HG02943 (cell line): ENCODE data around the gene PLXNA1.

Source experiments
- ATAC-seq: cut with Tn5 transposase; IDR thresholded peaks from one replicate; pipeline ENCODE4 v1.9.1; 2021; ENCODE audit warnings: mild to moderate bottlenecking, low read depth, moderate library complexity; ENCODE audit not compliant: unreplicated experiment

The PLXNA1 gene

GRCh38 chr3:127015282-127016042, 32.5 kb downstream of the PLXNA1 start:
- no peak for ATAC-seq

GRCh38 chr3:127016043-127016343, 33.1 kb downstream of the PLXNA1 start:
- no peak for ATAC-seq

DNA sequence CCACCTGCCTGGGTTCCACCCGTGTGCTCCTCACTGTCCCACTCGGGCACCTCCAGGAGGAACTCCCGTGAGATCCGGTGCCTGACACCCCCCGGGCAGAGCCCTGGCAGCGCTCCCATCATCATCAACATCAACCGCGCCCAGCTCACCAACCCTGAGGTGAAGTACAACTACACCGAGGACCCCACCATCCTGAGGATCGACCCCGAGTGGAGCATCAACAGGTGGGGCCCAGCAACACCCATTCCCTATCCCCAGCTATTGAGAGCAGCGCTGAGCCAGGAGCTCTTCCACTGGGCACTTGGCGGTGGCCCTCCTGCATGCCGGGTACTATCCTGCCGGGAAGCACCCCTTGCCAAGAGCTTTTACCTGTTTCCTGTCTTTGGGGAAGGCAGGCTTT, 33.5 kb downstream of the PLXNA1 start:
- no peak for ATAC-seq

- no peak for ATAC-seq
Observed at GRCh38 chr3:127017229-127017628, 34.3 kb downstream of the PLXNA1 start.

DNA sequence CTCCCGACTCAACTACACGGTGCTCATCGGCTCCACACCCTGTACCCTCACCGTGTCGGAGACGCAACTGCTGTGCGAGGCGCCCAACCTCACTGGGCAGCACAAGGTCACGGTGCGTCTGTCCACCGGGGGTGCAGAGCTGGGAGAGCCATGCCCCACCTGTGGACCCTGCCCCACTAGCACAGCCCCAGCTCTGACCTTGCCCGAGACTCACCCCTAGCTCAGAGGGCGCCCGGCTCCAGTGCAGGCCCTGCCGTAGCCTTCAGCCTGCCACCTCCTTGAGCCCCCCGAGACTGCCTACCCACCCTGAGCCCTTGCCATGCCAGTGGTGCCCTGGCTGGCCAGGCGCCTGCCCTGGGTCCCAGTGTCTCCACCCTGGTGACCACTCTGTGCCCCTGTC, 34.9 kb downstream of the PLXNA1 start:
- no peak for ATAC-seq

DNA sequence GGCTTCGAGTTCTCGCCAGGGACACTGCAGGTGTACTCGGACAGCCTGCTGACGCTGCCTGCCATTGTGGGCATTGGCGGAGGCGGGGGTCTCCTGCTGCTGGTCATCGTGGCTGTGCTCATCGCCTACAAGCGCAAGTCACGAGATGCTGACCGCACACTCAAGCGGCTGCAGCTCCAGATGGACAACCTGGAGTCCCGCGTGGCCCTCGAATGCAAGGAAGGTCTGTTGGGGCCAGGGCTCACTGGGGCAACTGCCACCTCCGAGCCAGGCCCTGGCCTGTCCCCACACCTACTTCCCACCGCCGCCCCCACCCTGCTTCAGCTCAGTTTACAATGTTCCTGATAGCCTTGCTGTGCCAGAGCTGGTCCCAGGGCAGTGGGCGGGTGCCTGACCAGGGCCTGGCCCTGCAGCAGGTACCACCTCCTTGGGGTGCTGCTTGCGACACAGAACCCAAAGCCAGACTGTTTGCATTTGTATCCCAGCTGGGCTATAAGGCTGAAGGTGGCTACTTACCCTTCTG, 35.5 kb downstream of the PLXNA1 start:
- no peak for ATAC-seq

- ATAC-seq, result no peak
Observed at GRCh38 chr3:127019449-127019848, 36.5 kb downstream of the PLXNA1 start.

GRCh38 chr3:127020543-127020942, 37.6 kb downstream of the PLXNA1 start:
- ATAC-seq, result no peak

GRCh38 chr3:127022849-127023248, 39.9 kb downstream of the PLXNA1 start:
- no peak for ATAC-seq

GRCh38 chr3:127025456-127025855, 42.5 kb downstream of the PLXNA1 start:
- ATAC-seq, result no peak

DNA sequence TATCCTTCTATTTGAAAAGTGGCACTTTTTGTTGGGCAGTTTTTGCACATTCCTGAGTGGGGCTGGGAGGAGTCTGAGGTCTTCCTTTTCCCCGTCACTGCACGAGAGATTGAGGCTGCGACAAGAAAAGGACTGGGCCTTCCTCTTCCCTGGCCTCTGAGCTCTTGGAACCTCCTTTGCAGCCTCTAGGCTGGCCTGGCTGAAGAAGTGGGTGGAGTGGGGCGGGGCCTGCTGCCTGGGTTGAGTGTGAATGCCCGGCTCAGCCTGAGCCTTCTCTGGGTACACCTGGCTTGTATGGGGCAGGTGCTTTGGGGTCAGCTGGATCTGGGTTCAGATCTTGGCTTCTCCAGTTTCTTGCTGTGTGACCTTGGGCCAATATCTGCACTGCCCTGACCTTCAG, 43.1 kb downstream of the PLXNA1 start:
- no peak for ATAC-seq

DNA sequence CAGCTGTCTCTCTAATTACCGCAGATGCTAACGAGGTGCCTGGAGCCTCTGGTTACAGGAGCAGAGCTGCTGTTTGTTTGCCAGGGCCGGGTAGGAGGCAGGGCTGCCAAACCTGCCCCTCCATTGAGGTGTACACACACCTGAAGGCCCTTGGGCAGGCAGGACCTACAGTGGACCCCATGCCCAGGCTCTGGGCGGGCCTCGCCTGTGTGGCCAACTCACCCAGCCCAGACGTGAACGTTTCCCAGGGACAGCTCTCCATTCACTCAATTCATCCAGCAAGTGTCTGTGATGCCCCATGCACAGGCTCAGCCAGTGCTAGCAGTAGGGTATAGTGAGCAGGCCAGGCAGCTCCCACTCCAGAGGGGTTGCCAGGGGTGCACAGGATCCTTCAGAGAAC, 43.7 kb downstream of the PLXNA1 start:
- no peak for ATAC-seq

DNA sequence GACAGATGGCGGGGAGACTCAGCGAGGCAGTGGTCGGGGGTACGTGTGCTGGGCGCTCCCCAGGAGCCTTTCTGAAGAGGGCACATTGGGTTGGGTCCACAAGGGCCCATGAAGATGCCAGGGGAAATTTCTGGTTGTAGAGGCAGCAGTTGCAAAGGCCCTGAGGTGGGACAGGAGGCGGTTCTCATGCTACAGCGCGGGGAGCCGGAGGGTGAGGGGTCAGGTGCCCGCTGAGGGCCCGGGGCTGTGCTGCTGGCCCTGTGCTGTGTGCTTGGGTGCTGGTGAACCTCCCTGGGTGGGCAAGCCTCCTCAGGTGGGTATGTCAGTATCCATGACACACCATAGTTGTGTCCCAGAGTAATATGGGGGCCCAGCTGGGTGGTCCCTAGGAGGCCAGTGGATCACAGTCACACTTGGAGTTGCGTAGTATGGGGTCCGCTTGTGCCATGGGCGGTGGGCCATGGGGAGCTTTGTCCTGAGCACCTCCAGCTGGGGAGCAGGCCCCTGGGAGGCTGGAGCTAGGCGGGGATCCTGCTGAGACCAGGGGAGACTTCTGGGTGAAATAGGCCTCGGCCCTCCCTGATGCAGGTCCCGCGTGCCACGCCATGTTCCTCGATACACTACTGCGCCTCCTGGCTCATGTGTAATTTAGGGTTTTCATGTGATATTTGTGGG, 44.3 kb downstream of the PLXNA1 start:
- ATAC-seq, result no peak

DNA sequence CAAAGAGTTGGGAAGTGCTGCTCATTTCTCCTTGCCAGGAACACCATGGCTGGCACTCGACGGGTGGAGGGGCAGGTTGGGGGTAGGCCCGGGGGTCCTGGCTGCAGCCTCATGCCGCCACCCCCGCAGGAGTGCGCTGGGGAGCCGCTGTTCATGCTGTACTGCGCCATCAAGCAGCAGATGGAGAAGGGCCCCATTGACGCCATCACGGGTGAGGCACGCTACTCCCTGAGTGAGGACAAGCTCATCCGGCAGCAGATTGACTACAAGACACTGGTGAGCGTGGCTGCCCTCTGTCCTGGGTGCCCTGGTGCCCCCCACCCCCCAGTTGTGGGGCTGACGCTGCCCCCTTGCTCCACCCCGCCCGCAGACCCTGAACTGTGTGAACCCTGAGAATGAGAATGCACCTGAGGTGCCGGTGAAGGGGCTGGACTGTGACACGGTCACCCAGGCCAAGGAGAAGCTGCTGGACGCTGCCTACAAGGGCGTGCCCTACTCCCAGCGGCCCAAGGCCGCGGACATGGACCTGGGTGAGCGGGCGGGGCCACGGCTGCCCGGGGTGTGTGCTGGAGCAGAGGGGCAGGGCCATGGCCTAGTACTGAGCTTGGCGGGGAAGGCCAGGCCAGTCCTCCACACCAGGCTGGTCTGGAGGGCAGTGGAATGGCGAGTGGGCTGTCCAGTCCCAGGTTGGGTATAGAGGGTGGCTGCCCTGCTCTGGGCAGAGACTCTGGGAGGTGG, 45.1 kb downstream of the PLXNA1 start:
- ATAC-seq, result no peak

DNA sequence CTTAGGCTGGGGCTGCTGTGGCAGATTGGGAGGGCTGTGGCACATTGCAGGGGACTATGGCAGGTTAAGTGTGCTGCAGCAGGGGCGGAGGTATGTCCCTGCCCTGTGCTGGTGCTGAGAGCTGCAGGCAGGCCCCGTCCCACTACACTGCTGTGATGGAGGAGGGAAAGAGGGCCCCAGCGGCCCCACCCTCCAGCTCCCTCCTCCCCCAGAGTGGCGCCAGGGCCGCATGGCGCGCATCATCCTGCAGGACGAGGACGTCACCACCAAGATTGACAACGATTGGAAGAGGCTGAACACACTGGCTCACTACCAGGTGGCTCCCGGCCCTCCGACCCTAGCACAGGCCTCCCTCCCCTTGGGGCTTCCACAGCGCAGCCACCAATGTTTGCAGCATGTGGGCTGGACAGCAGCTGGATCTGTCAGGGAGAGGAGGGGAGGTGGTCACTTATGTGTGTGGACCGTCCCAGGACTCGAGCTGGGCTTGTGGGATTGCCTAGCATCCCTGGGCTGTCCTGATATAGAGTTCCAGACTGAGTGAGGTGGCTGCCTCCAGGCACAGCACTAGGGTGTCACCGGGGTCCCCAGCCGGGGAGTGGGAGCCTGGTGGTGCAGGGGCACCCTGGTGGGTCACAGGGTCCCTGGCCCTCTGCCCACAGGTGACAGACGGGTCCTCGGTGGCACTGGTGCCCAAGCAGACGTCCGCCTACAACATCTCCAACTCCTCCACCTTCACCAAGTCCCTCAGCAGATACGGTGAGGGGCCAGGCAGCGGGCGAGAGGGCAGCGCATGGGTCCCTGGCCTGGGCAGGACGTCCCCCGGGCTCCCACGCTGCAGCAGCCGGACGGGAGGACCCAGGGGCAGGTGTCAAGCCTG, 46.1 kb downstream of the PLXNA1 start:
- no peak for ATAC-seq

DNA sequence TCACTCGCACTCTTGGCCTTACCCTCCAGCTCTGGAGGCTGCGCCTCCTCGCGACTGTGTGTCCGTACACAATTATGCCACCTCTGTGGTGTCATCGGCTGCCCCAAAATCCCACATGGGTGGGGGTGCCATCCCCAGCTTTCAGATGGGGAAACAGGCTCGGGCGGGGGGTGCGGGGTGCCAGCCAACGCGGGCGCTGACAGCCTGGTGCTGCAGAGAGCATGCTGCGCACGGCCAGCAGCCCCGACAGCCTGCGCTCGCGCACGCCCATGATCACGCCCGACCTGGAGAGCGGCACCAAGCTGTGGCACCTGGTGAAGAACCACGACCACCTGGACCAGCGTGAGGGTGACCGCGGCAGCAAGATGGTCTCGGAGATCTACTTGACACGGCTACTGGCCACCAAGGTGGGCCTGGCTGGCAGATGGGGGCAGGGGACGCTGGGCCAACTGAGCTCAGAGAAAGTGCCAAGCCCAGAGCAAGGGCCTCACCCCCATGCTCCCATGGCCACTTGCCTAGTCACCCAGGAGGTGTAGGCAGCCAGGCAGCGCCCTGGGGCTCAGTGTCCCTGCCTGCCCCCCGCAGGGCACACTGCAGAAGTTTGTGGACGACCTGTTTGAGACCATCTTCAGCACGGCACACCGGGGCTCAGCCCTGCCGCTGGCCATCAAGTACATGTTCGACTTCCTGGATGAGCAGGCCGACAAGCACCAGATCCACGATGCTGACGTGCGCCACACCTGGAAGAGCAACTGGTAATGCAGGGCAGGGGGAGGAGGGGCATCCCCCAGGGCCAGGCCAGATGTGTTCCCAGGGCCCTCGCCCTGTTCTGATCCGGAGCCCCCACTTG, 47.0 kb downstream of the PLXNA1 start:
- ATAC-seq, result no peak

- ATAC-seq, result no peak
Observed at GRCh38 chr3:127030508-127031412, 47.8 kb downstream of the PLXNA1 start.

DNA sequence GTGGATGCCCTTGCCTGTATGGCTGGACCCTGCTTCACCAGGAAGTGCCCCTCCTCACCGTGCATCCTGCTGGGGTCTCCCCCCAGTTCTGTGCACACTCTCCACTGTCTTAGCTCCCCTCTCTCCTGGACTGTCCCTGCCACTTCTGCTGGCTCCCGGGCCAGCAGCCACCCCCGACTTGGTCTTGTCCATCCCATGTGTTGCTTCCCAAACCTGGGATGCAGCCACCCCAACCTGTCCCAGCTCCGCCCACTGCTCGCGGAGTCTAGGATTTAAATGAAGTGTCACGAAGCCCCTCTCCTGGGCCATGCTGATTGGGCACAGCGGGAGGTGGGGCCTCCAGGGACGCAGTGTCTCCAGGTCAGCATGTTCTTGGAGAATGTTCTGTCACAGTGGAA, 48.5 kb downstream of the PLXNA1 start:
- no peak for ATAC-seq

DNA sequence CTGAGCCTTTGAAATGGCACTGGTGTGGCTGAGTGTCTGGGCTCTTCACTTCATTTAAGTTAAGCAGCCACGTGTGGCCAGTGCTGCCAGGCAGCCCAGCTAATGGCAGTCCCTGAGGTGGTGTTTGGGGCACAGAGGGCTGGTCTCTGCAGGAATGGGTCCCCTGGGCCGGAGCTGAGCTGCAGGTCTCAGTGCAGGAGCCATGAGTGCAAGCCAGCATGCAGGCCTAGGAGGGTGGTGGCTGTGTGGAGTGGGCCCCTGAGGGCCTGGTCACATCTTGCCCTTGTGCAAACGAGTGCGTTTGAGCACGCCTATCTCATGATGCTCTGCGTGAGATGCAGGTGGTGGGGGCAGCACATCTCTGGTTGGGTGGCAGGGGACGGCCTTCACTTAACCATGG, 48.9 kb downstream of the PLXNA1 start:
- ATAC-seq, result no peak
